Activated CD4-positive, CD25-positive, alpha-beta regulatory T cell treated with anti-CD3 and anti-CD28 coated beads, Interleukin-2, amount 50 U/mL, for 16 hours (primary cell): ENCODE results near the gene DYRK2.
A peak's percentile ranks its signal among the peaks of the same experiment; 100 is the strongest.
"Not testable (repeated sequence)": the region's sequence is repeated elsewhere in the genome, so short reads cannot be mapped to it uniquely, and the experiment has no call there.

Experiments
- DNase-seq: peaks from one replicate; pipeline ENCODE4 v3.0.0-alpha.2; 2020; ENCODE audit warnings: low read depth, low spot score

The DYRK2 gene

DNA sequence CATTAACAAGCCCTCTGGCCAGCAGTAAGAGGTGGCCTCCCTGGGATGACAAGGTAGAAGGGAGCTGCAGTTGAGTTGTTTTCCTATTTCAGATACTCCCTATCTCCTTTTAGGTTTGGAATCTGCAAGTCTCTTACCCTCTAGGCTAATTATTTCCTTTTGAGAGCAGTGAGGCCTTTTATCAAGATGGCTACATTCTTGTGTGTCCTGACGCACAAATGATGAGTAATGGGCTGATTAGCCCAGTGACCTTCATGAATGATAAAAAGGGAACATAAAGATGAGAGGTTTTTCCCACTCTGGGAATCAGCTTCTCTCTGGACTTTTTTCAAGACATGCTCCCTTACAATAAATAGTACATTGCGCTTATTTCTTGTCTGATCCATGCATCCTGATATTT is 22.9 kb downstream of the DYRK2 start:
- DNase-seq: no peak

GRCh38 chr12:67671892-67672291 is 23.3 kb downstream of the DYRK2 start:
- DNase-seq: no peak

- not testable (repeated sequence) for DNase-seq
Observed at GRCh38 chr12:67672507-67672906, 24.0 kb downstream of the DYRK2 start.

GRCh38 chr12:67673509-67673908 is 25.0 kb downstream of the DYRK2 start:
- not testable (repeated sequence) for DNase-seq

GRCh38 chr12:67674417-67674816 is 25.9 kb downstream of the DYRK2 start:
- no peak for DNase-seq

DNA sequence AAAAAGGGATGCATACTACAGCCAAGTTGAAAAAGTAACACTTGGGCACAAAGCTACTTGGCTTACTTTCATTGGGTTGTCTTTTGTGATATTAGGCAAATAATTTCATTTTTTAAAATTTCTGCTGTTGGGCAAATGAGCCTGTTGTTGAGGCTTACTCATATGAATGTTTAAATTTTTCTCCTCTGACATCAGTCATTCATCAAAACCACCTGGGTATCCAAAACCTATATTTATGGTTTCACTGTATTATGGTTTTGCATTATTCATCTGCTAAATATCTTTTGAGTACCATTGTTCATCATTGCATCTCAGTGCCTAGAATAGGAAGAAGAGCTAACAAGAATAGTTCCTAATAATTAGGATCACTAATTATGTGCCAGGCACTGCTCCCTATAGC is 28.1 kb downstream of the DYRK2 start:
- no peak for DNase-seq

- DNase-seq: no peak
Observed at GRCh38 chr12:67677166-67677565, 28.6 kb downstream of the DYRK2 start.

DNA sequence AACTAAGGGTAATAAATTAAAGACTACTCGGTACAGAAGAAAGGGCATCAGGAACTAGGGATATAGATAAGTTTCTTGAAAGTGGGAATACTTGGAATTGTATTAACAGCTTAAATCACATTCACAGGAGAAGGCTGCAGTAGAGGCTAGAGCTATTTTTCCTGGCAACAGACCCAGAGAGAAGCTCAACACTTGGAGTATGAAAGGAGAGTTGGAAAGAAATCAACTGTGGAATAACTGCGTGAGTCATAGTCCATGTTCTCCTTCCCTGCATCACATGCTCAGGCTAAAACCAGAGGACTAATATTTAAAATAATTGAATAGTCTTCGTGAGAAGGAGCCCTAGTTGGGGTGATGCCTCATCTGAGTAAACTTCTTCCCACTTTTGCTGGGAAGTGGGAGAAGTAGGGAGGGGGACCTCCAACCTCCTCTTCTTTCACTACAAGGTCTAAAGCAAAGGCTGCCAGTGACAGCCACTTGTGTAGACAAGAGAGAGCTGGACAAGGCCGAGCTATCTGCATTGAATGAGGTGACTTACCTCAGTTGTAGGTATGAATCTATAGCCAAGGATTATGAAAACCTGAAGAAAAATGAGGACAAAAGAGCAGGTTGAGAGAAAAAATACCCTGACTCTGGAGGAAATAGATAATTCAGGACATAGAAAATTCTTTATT is 32.7 kb downstream of the DYRK2 start:
- no peak for DNase-seq

GRCh38 chr12:67681941-67682620 is 33.5 kb downstream of the DYRK2 start:
- no peak for DNase-seq

- no peak for DNase-seq
Observed at GRCh38 chr12:67689385-67689784, 40.8 kb downstream of the DYRK2 start.

DNA sequence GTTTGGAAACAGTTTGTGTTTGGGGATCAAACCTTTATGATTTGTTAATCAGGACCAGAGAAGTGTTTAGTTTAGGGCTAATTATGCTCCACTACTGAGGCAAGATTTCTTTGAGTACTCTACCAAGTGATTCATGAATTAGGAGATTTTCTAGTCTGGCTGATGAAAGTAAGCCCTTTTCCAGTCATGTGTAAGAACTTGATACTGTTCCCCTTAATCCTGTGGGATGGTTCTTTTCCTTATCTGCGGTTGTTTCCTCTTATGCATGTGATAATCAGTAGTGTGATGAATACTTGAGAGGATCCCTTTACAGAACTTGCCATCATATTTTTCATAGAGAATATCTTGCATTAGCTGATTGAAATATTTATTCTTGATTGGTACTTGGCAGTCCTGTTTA is 42.1 kb downstream of the DYRK2 start:
- no peak for DNase-seq

DNA sequence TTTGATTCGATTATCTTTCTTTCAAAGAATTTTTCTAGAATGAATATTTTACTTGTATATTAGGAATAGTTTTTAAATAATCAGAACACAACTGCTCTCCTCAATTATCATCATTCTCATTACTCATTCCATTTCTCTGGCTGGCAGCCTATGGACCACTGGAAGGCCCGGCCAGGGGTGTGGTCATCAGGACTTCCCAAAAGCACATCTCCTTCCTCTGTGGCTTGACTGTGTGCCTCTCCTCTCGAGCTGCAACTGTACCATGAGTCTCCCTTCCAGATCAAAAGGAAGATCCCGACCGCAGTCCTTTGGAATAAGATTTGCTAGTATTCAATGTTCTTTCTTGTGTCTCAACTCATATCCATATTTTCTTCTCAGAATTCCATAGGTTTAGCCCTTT is 42.7 kb downstream of the DYRK2 start:
- DNase-seq: no peak

DNA sequence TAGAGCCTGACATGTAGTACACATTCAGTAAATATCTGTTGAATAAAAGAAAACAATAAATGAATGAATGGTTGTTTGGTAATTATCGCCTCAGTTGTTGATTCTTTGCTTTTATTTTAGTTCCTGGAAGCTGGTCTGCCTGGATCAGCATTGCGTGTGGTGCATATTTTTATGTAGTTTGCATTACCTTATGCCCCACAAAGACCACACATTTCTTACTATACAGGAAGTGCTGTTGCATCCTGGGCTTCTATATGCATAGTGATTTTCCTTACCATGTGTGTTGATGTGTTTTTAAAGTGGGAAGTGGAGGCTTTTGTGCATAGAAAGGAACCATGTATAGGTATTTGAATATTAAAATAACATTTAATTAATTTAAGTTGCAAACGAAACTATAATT is 43.6 kb downstream of the DYRK2 start:
- no peak for DNase-seq

DNA sequence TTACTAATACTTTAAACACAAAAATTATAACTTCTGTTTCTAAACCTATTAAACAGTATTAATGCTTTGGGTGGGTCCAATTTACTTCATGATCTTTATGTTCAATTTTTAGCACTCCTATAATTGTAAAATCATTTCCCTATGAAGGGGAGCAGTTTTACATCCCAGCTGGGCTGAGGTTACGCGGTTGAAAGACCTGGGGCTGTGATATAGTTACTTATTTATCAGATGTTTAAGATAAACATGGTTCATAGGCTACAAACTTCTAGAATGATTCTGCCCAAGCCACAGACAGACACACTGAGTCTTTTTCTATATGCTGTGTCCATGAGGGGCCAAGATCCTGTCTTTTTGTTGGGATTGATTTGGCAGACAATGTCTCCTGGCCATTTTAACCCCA is 44.4 kb downstream of the DYRK2 start:
- no peak for DNase-seq

DNA sequence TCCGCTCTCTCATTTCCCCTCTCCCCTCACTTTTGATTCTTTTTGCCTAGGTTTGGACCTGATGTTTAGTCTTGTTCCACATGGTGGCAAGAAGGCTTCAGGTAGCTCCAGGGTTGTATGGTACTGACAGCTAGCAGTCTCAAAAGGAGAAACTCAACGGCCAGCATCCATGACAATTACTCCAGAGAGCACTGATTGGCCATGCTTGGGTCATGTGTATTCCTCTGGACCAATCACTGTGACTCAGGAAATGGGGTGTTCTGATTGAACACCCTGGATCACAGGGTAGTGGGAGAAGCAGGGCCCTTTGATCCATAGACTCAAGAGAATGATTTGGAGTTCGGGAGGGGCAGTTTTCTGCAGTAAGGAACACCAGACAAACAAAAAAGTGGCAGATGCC is 45.3 kb downstream of the DYRK2 start:
- no peak for DNase-seq

DNA sequence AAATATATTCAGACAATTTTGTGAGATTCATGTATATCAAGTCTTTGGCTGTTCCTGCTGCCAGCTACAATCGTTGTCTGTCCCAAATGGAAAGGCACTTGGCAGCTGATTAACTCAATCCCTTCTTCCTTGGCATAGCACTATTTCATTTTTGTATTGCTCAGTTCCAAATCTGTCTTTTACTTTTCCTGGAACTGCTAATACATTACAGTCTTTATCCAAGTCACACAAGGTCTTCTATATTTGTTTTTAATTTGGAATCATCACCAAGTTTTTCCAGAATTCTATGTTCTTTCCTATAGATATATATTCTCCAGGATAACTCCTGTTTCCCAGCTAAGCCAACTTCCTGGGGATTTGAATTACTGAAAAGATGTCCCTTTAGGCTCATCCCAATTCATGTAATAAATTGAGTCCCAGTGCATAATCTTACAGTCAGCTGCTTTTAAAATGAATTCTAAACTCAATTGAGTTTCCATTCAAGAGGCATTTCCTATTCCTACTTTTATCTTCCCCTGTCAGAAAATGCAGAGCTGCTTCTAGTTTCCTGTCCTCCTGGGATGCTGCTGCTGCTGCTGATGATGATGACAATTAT is 45.9 kb downstream of the DYRK2 start:
- no peak for DNase-seq

DNA sequence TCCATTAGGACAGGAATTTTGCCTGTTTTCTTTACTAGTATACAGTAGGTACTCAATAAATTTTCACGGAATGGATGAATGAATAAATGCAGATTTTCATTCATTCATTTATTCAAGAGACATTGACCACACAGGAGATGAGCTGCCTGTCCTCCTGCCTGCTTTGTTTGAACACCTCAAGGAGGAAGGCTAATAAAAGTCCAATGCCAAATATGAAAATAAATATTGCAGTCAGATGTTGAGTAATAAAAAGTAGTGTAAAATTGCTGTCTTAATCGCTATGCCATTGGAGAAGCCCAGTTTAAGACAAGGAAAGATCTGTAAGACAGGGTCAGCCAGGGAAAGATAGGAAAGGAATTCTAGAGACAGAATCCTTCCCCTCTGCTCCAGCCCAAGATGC is 47.4 kb downstream of the DYRK2 start:
- no peak for DNase-seq

- no peak for DNase-seq
Observed at GRCh38 chr12:67697443-67697842, 48.9 kb downstream of the DYRK2 start.

- DNase-seq: no peak
Observed at GRCh38 chr12:67697967-67698366, 49.4 kb downstream of the DYRK2 start.

GRCh38 chr12:67698672-67699581 is 50.4 kb downstream of the DYRK2 start:
- peak; percentile 30 for DNase-seq

- DNase-seq: no peak
Observed at GRCh38 chr12:67701121-67701520, 52.6 kb downstream of the DYRK2 start.

- no peak for DNase-seq
Observed at GRCh38 chr12:67702136-67702535, 53.6 kb downstream of the DYRK2 start.
